Medulla oblongata (tissue), 1 donor: ENCODE results near the gene SBF1.
A peak's percentile ranks its signal among the peaks of the same experiment; 100 is the strongest.

Experiments
- DNase-seq: peaks from one replicate; pipeline ENCODE4 v3.0.0-alpha.2; 2015; ENCODE audit errors: extremely low spot score

SBF1 gene

DNA sequence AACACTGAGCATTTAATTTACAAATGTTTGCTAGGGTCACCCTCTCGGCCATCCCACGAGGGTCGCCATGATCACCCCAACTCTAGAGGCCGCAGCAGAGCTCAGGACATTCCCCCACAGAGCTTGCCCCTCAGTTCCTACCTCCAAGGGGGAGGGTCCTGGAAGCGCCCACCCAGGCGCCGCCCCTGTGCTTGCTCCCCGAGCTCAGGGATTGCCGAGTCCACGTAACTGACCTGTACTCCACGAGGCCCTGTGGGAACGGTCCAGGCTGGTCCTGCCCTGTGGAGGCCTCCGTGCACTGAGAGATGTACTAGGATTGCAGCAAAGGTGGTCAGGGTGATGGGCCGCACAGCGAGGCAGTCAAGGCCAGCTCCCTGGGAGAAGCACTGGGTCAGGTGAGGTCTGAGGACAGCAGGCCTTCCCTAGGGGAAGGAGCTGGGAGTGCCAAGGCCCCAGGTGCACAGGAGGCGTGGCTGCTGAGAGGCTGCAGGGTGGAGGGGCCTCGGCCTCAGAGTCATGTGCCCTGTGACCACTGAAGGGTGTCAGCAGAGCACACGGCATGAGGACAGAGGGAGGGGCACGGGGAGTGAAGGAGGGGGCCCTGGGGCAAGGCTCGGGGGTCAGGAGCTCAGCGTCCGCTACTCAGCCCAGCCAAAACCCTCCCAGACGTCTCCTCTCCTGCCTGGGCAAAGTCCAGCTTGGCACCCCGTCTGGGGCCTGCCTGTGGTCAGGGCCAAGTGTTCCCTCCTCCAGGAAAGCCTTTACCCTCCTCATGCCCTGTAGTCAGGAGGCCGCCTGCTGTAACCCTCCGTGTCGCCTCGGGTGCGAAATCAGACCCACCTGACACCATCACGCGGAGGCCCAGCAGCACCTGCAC lies 9.4 kb upstream of the SBF1 start:
- DNase-seq: no peak

DNA sequence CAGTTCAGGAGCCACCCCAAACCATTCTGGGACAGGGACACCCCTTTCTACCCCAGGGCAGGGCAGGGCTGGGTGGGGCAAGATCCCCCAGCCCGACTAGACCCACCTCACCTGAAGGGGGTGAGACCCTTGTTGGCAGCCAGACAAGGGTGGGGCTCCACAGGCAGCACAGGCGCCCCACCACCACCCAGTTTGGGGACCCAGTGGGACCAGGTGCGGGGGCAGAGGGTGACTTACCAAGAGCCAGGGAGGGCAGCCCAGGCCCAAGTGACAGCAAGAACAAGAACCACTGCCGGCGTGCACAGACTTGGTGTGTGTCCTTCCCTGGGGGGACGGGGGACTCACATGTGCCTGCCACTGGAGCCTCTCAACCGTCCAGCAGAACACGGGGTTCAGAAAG lies 8.7 kb upstream of the SBF1 start:
- no peak for DNase-seq

DNA sequence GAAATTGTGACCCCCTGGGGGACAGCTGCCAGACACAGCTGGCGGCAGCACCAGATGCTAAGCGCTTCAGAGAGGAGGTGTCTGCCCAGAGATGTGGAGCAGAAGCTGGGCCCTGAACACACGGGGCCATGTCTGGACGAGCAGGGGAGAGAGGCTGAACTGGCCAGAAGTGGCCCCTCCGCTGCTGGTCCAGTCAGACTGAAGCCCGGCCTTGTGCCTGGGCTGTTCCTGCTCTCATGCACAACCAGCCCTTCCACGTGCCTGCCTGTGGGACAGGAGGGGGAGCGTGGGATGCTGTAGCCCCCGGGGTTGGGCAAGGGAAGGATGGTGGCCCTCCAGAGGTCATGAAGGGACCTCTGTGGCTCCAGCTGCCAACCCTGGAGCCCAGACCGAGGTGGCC lies 8.3 kb upstream of the SBF1 start:
- DNase-seq: no peak

DNA sequence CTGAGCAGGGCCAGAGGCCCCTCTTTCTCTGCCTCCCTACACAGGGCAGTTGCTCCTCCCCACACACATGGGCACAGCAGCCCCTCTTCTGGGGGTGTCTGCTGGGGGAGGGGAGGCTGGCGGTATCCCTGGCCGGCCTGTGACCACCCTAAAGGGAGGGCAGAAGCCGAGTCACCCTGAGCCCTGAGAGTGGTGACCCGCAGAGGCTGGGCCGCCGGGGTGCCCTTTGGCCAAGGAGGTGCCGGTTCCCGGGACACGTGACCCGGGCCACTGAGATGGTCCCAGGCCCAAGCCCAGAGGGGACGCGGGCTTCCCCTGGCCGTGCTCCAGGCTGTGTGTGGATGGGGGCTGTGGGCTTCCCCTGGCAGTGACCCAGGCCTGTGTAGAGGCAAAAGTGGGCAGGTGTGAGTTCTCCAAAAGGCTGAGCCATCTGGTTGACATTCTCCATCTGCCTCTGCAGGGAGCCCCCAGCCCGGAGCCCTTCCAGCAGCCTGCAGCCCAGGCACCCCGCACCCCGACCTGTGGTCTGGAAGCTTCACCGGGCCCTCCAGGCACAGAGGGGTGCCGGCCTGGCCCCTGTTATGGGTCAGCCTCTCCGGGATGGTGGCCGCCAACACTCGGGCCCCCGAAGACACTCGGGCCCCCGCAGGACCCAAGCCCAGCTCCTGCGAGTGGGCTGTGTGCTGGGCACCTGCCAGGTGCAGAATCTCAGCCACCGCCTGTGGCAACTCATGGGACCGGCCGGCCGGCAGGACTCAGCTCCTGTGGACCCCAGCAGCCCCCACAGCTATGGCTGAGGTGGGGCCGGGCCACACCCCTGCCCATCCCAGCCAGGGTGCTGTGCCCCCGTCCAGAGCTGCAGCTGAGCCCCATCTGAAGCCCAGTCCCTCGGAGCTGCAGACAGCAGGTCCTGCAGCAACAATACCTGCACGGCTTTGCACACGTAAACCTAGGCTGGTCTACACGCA lies 7.6 kb upstream of the SBF1 start:
- DNase-seq: no peak

DNA sequence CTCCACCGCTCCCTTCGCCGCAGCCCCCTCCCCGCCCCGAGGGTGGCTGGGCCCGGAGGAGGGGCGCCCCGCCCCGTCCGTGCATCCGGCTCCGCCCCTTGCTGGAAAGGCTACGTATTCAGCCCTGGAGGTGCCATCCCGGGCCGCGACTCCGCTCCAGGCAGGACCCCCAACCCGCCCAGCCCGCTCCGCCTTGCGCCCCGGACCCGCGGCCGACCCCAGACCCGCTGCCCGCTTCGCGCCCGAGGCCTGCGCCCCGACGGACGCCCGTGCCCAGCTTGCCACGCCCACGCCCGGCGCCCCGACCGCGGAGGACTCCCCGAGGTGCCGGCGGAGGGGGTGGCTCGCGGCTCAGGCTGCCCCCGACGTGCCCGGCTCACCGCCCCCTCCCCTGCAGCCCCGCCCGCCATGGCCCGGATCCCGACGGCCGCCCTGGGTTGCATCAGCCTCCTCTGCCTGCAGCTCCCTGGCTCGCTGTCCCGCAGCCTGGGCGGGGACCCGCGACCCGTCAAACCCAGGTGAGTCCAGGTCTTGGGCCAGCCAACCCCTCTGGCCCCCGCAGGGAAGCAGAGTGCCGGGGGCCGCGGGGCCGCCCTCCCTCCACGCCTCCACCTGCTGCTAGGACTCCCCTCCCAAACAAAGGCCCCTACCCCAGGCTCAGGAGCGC lies 6.7 kb upstream of the SBF1 start, which contains the start of gene ADM2:
Gene ADM2, plus strand, starts transcription at position 104 of the 667 bp plus-strand sequence. Its CDS starts 305 bp downstream, at position 409.
- no peak for DNase-seq

DNA sequence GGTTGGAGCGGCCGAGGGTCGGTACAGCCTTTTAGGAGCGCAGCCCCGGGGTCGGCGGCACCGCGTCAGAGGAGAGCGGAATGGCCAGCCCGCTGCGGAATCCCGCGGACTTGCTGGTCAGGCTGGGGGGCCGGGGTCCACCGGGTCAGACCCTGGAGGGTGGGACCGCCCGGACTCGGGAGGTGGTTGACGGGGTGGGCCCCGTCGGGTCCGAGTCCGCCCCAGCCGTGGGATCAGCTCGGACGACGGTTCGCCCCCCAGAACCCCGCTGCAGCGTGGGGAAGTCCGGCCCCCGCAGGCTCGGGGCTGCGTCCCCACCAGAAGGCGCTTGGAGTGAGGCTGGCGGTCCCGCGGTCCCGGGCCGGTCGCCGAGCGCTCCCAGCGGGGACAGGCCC lies 6.2 kb upstream of the SBF1 start:
- no peak for DNase-seq

DNA sequence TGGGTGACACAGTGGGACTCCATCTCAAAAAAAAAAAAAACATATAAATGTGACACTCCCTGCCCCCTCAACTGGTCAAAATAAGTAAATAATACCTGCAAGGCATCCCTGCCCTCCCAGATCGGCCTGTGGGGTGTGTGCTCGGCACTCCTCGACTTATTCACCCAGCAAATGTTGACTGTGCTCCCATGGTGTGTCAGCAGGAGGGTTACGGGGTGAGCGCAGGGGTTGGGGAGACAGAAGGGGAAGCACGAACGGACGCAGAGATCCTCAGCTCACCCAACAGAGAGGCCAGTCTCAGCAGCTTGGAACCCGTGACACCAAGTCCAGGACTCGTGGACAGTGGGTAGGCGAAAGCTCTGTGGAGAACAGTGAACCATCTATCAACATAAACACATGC lies 4.9 kb upstream of the SBF1 start:
- no peak for DNase-seq

DNA sequence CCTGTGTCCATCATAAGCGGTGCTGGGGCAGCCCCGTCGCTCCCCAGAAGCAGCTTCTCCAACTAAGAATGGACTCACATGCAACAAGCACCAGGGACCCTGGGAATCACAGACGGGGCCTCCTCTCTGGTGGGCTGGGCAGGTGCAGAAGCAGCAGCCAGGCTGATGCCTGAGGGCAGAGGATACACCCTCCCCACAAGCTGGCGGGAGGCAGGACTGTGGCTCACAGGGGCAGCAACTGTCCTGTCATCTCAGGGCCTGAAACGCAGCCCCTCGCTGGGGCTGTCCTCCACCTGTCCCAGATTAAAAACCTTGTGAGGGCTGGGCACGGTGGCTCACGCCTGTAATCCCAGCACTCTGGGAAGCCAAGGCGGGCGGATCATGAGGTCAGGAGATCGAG lies 3.1 kb upstream of the SBF1 start:
- no peak for DNase-seq

DNA sequence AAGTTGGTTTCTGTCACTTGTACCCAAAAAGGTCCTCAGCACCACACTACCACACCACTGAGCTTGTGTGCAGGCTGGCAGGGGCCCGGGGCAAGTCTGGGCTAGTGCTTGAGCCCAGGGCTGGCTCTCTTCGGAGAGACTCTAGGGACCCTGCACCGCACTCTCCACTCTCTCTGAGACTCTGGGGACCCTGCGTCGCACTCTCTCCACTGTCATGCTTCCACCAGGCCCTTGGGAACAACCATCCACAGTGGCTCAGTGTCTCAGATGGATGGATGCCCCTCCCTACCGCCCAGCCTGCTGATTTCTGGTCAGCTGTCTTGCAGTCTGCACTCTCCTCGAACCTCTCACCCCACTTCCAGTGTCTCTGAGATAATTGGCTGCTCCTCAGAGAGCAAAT lies 2.0 kb upstream of the SBF1 start:
- DNase-seq: no peak

DNA sequence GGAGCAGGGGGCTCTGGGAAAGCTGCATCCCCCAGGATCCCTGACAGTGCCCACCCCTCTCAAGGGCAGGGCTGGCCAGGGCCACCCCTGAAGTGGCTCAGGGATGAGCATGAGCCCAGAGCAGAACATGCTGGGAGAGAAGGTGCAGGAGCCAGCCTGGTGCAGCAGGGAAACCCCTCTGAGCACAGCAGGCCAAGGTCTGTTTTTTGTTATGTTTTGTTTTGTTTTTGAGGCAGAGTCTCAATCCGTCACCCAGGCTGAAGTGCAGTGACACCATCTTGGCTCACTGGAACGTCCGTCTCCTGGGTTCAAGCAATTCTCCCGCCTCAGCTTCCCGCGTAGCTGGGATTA lies 792 bp upstream of the SBF1 start:
- DNase-seq: no peak

DNA sequence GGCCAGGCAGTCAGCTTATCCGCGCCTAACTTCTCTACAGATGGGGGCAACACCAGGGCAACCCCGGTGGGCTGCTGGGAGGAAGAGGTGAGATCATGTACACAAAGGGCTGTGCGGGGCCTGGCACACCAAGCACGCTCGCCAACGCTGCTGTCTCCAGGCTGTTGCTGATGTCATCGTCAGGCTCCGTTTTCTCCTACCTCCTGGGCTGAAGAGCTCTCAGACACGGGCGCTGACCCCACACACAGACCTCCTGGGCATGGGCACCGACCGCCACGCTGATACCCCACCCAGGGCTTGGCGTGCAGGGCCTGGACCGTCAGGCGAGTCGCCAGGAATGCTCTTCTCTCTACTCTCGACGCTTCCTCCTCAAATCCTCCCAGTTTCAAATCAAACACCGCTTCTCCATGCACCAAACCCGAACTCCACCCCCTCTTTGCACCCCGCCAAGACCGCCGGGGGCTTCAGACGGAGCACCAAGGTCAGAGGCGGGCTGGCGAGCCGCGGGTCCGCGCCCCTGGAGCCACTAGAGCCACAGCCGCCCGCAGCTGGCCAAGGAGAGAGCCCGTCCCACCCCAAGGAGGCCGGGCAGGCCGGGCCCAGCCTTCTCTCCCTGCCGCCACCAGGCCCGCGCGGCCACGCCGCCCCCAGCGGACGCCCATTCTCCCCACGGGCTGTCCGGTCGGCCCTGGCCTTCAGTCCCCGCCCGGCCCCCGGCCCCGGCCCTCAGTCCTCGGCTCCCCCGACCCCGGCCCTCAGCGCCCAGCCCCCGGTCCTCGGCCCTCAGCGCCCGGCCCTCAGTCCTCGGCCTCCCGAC lies 772 bp downstream of the SBF1 start:
- no peak for DNase-seq

DNA sequence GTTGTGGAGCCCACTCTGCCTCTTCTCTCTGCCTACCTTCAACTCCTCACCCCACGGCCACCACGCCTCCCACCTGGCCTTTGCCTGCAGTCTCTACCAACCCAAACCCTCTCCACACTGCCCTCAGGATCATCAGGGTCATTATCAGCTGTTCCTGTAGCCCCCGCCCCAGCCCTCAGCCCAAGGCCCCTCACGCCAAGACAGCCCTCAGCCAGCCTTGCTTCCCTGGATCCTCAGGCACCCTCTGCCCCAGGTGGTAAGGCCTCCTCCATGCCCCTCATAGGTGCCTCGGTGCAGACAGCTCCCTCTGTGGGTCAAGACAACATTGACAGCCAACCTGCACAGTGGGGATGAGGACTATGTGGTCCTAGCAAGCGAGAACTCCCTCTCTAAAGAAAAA lies 1.7 kb downstream of the SBF1 start:
- DNase-seq: no peak

DNA sequence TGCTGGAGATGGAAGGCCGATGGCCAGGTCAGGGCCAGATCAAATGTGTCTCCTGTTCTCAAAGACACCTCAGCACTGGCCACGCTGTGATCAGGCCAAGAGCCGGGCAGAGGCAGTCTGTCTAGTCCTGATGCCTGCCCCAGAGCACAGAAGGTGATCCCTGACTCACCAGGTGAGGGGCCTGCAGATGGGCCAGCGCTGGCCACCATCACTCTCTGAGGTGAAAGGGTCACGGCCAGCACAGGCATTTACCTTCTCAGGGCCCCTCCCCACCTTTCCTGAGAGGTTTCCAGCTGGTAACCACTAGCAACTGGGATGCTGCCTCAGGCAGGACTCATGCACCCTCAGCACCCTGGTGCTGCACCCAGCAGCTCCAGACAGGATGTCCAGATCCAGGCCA lies 2.9 kb downstream of the SBF1 start:
- DNase-seq: no peak

DNA sequence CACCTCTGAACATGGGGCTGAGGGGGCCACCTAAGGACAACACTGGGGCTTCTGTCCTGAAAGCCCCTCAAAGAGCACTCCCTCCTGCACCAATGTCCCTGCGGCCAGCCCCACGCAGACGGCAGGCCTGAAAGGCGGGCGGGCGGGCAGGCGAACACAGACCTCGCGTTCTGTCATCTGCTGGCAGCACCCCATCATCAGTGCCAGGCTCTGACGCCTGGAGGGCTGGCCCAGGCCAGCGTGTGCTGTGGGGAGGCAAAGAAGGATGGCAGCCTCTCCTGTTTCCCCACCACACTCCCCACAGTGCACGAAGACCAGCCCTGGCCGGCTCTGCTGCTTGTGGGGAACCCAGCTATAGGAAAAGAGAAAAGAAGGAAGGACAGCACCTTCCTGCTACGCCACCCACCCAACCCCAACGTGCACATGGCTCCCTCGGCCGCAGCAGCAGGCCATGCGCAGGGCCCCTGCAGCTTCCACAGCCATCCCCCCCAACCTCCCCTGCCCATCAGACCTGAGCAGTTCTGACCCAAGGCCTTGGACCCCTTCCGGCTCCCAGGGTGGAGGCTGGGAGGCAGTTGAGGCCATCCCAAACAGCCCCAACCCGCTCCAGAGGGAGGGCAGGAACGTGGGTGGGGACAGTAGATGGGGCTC lies 3.5 kb downstream of the SBF1 start:
- peak; percentile 86 for DNase-seq

DNA sequence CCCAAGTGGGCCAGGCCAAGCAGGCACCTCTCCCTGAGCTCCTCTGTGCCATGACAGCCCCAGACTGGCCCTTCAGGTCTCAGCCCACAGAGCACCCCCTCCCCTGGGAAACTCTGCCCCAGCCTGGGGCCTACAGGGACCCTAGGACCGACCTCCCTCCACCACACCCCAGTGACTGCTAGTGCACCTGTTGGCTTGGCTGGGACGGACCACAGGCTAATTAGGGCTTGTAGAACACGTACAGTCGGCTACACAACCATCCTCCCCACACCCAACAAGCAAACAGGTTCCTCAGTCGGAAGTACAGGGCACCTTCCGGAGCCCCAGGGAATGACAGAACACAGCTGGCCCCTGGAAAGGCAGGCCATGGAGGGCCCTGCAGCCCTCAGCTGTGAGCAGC lies 4.3 kb downstream of the SBF1 start:
- DNase-seq: no peak

DNA sequence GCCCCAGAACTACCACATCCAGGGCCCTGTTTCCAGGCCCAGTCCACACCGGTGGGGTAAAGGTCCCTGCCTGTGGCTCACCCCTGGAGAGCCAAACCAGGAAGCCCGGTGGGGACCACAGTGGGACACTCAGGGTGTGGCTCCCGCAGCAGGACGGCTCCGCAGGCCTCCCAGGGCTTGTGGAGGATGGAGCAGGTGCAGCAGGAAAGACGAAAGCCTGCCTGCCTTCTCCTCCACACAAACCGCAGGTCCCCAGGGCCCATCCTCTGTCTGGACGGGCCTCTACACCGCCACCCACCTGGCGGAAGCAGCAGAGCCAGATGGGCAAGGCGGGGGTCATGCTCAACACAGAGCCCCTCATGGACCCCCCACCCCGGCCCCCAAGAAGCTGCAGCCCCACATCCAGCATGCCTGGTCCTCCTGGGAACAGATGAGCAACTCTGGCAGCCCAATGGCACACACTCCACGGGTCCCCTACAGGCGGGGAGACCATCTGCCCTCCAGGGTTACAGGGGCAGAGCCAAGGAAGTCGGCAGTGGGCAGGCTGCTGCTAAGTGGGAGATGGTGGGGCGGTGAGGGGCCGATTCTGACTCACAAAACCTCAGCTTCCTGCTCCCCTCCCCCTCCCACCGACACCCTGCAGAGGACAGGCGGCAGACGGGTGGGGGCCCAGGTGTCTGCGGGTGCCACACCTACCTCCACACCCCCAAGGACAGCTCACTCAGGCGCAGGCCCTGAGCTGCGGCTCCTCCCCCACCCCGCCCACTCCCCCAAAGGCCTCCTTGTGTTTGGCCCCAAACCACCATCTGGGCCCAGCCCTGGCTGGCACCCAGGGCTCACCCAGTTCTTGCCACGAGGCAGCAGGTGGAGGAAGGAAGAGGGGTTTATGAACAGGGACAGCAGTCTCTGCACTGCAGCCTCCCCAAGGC lies 5.2 kb downstream of the SBF1 start:
- DNase-seq: no peak

DNA sequence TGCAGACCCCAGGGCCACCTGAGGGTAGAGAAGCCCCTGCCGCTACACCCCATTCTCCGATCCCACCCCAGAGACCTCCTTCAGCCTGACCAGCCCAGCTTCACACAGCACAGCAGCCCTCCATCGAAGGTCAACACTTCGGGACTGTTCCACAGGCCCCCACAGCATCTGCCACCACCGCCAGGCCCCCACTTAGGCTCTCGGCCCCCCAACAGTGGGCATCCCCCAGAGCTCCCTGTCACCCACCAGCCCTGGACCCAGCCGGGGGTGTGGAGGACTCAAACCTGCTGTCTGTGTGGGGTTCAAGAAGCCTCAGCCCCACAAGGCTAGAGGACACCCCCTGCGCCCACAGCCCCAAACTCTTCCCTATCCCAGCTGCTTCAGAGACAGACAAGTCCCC lies 6.2 kb downstream of the SBF1 start:
- DNase-seq: no peak

DNA sequence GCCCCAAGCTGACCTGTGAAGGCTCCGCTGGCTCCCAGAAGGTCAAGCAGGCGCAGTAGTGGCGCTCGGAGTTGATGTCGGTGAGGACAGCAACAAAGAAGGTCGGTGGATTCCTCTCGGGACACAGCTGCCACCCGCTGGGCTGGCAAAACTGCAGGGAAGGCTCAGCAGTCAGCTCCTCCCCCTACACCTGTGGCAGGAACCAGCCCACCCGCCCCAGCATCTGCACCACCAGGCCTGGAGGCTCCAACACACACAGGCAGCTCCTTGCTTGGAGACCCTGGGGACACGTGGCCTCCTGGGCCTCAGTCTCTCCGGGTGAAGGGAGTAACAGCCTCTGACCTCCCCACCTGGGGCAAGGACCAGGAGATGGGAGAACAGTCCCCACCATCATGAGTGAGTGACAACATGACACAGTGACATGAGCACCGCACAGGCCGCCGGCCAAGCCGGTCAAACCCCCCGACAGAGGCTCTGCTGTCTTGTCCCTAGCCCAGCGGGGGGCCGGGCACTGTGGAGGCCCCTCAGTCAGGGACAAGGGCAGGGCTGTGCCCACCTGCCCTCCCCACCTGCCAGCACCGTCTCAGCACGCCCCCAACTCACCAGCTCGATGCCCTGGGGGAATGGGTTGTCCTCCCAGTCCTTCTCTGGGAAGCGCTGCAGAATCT lies 6.9 kb downstream of the SBF1 start:
- DNase-seq: no peak

DNA sequence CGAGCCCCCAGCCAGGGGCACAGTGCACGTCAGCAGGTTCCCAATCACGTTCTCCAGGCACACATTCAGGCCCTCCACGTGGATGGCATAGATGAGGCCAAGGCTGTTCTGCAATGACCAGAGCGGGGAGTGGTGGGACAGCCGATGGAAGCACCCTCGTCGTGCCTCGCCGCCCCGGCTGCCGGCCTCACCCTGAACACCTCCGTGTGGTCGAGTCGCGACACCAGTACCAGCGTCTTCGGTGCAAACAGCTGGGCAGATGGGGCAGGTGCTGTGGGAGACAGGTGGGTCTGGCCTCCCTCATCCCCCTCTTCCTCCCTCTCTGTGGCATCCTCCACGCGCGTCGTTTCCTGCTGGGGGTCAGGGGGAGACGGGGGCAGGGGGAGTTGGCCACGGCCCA lies 7.5 kb downstream of the SBF1 start:
- DNase-seq: no peak
